Skeletal muscle satellite cell (primary cell): ENCODE results near the gene THUMPD3.
A peak's percentile ranks its signal among the peaks of the same experiment; 100 is the strongest.

Experiments
- H3K27me3 ChIP-seq: 2 replicates; pipeline ENCODE4 v1.7.0; 2013; ENCODE audit warnings: low read length; ENCODE audit not compliant: control insufficient read depth, insufficient read depth
- H3K36me3 ChIP-seq: 2 replicates; pipeline ENCODE4 v1.7.0; 2013; ENCODE audit warnings: mild to moderate bottlenecking, control low read depth, low read length; ENCODE audit not compliant: insufficient read depth
- H3K4me1 ChIP-seq: 2 replicates; pipeline ENCODE4 v1.7.0; 2013; ENCODE audit warnings: low read length; ENCODE audit not compliant: control insufficient read depth, insufficient read depth
- H3K4me2 ChIP-seq: 2 replicates; pipeline ENCODE4 v1.7.0; 2013; ENCODE audit warnings: mild to moderate bottlenecking, low read length
- H3K4me3 ChIP-seq: 2 replicates; pipeline ENCODE4 v1.7.0; 2013; ENCODE audit warnings: low read length
- H3K9ac ChIP-seq: 2 replicates; pipeline ENCODE4 v1.7.0; 2013; ENCODE audit warnings: mild to moderate bottlenecking, low read depth, low read length, moderate library complexity
- H3K9me3 ChIP-seq: replicated peaks from 2 replicates; pipeline ENCODE4 v1.7.0; 2013; ENCODE audit warnings: mild to moderate bottlenecking, control low read depth, low read length

The THUMPD3 gene

GRCh38 chr3:9399746-9400145 lies 36.9 kb downstream of the THUMPD3 start:
- peak overlapping the region; percentile 86 for H3K4me2 ChIP-seq
- peaks cover 50% of the 10 kb centered on the region for H3K4me1 ChIP-seq
- H3K4me3 ChIP-seq, result peak overlapping the region; percentile 85
- peak overlapping the region; percentile 98 for H3K9ac ChIP-seq
- H3K27me3 ChIP-seq, result no peaks in the 10 kb centered on the region
- peaks cover 9% of the 10 kb centered on the region for H3K36me3 ChIP-seq
- no peaks in the 10 kb centered on the region for H3K9me3 ChIP-seq

- Histone ChIP-seq H3K4me2 (peak overlapping the region; percentile 86), H3K4me1 (peaks cover 50% of the 10 kb centered on the region), H3K9me3 (no peaks in the 10 kb centered on the region), H3K36me3 (peaks cover under 1% of the 10 kb centered on the region), H3K27me3 (no peaks in the 10 kb centered on the region), H3K4me3 (peak overlapping the region; percentile 85), H3K9ac (peak overlapping the region; percentile 98)
These were observed 37.8 kb downstream of the THUMPD3 start for GRCh38 chr3:9400616-9401015.

- no peaks in the 10 kb centered on the region for H3K36me3 ChIP-seq
- peak overlapping the region; percentile 86 for H3K4me2 ChIP-seq
- H3K4me1 ChIP-seq, result peaks cover 53% of the 10 kb centered on the region
- H3K9ac ChIP-seq, result peak overlapping the region; percentile 98
- H3K9me3 ChIP-seq, result no peaks in the 10 kb centered on the region
- H3K4me3 ChIP-seq, result peak overlapping the region; percentile 45
- no peaks in the 10 kb centered on the region for H3K27me3 ChIP-seq
These were observed 39.1 kb downstream of the THUMPD3 start for GRCh38 chr3:9401986-9402385.

GRCh38 chr3:9402410-9403228 lies 39.8 kb downstream of the THUMPD3 start:
- Histone ChIP-seq H3K27me3 (no peaks in the 10 kb centered on the region), H3K9ac (peak overlapping the region; percentile 98), H3K4me2 (peak overlapping the region; percentile 86), H3K36me3 (no peaks in the 10 kb centered on the region), H3K4me1 (peaks cover 53% of the 10 kb centered on the region), H3K4me3 (peak overlapping the region; percentile 45), H3K9me3 (no peaks in the 10 kb centered on the region)

- Histone ChIP-seq H3K27me3 (no peaks in the 10 kb centered on the region), H3K36me3 (no peaks in the 10 kb centered on the region), H3K4me3 (no peak overlapping the region), H3K4me1 (peaks cover 53% of the 10 kb centered on the region), H3K9me3 (no peaks in the 10 kb centered on the region), H3K4me2 (peak overlapping the region; percentile 86), H3K9ac (no peak overlapping the region)
These were observed 40.6 kb downstream of the THUMPD3 start for GRCh38 chr3:9403463-9403862.

- H3K4me3 ChIP-seq, result no peak overlapping the region
- H3K9me3 ChIP-seq, result peaks cover under 1% of the 10 kb centered on the region
- H3K9ac ChIP-seq, result no peak overlapping the region
- H3K4me2 ChIP-seq, result peak overlapping the region; percentile 13
- no peaks in the 10 kb centered on the region for H3K27me3 ChIP-seq
- peaks cover 60% of the 10 kb centered on the region for H3K4me1 ChIP-seq
- H3K36me3 ChIP-seq, result peaks cover 5% of the 10 kb centered on the region
These were observed 41.8 kb downstream of the THUMPD3 start for GRCh38 chr3:9404680-9405079.

- H3K27me3 ChIP-seq, result no peaks in the 10 kb centered on the region
- H3K9me3 ChIP-seq, result peaks cover 4% of the 10 kb centered on the region
- no peak overlapping the region for H3K9ac ChIP-seq
- peaks cover 57% of the 10 kb centered on the region for H3K4me1 ChIP-seq
- peaks cover 9% of the 10 kb centered on the region for H3K36me3 ChIP-seq
- no peak overlapping the region for H3K4me3 ChIP-seq
- peak overlapping the region; percentile 42 for H3K4me2 ChIP-seq
These were observed 42.9 kb downstream of the THUMPD3 start for GRCh38 chr3:9405756-9406155.

- Histone ChIP-seq H3K4me1 (peaks cover 44% of the 10 kb centered on the region), H3K9ac (no peak overlapping the region)
These were observed 44.2 kb downstream of the THUMPD3 start for GRCh38 chr3:9406856-9407626.

GRCh38 chr3:9408061-9408460 lies 45.2 kb downstream of the THUMPD3 start:
- H3K4me2 ChIP-seq, result no peak overlapping the region
- H3K4me3 ChIP-seq, result no peak overlapping the region
- no peaks in the 10 kb centered on the region for H3K27me3 ChIP-seq
- H3K36me3 ChIP-seq, result peaks cover 9% of the 10 kb centered on the region
- H3K9me3 ChIP-seq, result peaks cover 4% of the 10 kb centered on the region
- H3K4me1 ChIP-seq, result peaks cover 34% of the 10 kb centered on the region
- H3K9ac ChIP-seq, result no peak overlapping the region

More at GRCh38 chr3:9406856-9407626, 44.2 kb downstream of the THUMPD3 start:
- no peak overlapping the region for H3K4me3 ChIP-seq
- H3K36me3 ChIP-seq, result peaks cover 9% of the 10 kb centered on the region
- peaks cover 4% of the 10 kb centered on the region for H3K9me3 ChIP-seq
- H3K27me3 ChIP-seq, result no peaks in the 10 kb centered on the region
- no peak overlapping the region for H3K4me2 ChIP-seq

GRCh38 chr3:9408546-9408945 lies 45.7 kb downstream of the THUMPD3 start:
- no peak overlapping the region for H3K9ac ChIP-seq
- H3K9me3 ChIP-seq, result peaks cover 4% of the 10 kb centered on the region
- no peaks in the 10 kb centered on the region for H3K27me3 ChIP-seq
- H3K4me1 ChIP-seq, result peaks cover 29% of the 10 kb centered on the region
- H3K4me2 ChIP-seq, result no peak overlapping the region
- H3K36me3 ChIP-seq, result peaks cover 9% of the 10 kb centered on the region
- H3K4me3 ChIP-seq, result no peak overlapping the region

GRCh38 chr3:9409981-9410854 lies 47.4 kb downstream of the THUMPD3 start:
- Histone ChIP-seq H3K4me2 (no peak overlapping the region), H3K4me3 (no peak overlapping the region), H3K9me3 (peaks cover 4% of the 10 kb centered on the region), H3K27me3 (no peaks in the 10 kb centered on the region), H3K36me3 (peaks cover 9% of the 10 kb centered on the region), H3K4me1 (peaks cover 15% of the 10 kb centered on the region), H3K9ac (no peak overlapping the region)
